HL-60/S4 treated with retinoic acid at 250 ng/mL for 4 days and 3 days (cell line): ENCODE measurements around the gene SLC4A4.

Experiments
- in situ Hi-C: fragments of 300-500 bp; cut with MboI; formaldehyde crosslinking; loops from 2 replicates; pipeline ENCODE4 v1.7.0; 2022; ENCODE audit warnings: low sequenced_read_pairs

SLC4A4 gene

GRCh38 chr4:71466775-71467174 is 128.0 kb downstream of the SLC4A4 start:
- in situ Hi-C loops: no loop called here

GRCh38 chr4:71468116-71468710 is 129.4 kb downstream of the SLC4A4 start:
- in situ Hi-C loops: no loop called here

- in situ Hi-C loops: no loop called here
Observed at GRCh38 chr4:71469541-71469940, 130.7 kb downstream of the SLC4A4 start.

- in situ Hi-C loops: no loop called here
Observed at GRCh38 chr4:71470524-71470923, 131.7 kb downstream of the SLC4A4 start.

- in situ Hi-C loops: no loop called here
Observed at GRCh38 chr4:71472946-71473345, 134.1 kb downstream of the SLC4A4 start.

- in situ Hi-C loops: no loop called here
Observed at GRCh38 chr4:71473541-71474240, 134.9 kb downstream of the SLC4A4 start.

- in situ Hi-C loops: no loop called here
Observed at GRCh38 chr4:71474731-71475130, 135.9 kb downstream of the SLC4A4 start.

GRCh38 chr4:71476240-71476639 is 137.4 kb downstream of the SLC4A4 start:
- in situ Hi-C loops: no loop called here

- in situ Hi-C loops: no loop called here
Observed at GRCh38 chr4:71486550-71487343, 147.9 kb downstream of the SLC4A4 start.

- in situ Hi-C loops: no loop called here
Observed at GRCh38 chr4:71487344-71487920, 148.6 kb downstream of the SLC4A4 start.

- in situ Hi-C loops: no loop called here
Observed at GRCh38 chr4:71494539-71494938, 155.7 kb downstream of the SLC4A4 start.

GRCh38 chr4:71495454-71495853 is 156.6 kb downstream of the SLC4A4 start:
- in situ Hi-C loops: no loop called here

- in situ Hi-C loops: no loop called here
Observed at GRCh38 chr4:71497078-71497477, 158.3 kb downstream of the SLC4A4 start.

GRCh38 chr4:71498002-71498401 is 159.2 kb downstream of the SLC4A4 start:
- in situ Hi-C loops: no loop called here

- in situ Hi-C loops: no loop called here
Observed at GRCh38 chr4:71498625-71499024, 159.8 kb downstream of the SLC4A4 start.

GRCh38 chr4:71501992-71502391 is 163.2 kb downstream of the SLC4A4 start:
- in situ Hi-C loops: no loop called here

GRCh38 chr4:71518283-71518989 is 179.6 kb downstream of the SLC4A4 start:
- in situ Hi-C loops: no loop called here

GRCh38 chr4:71520308-71520707 is 181.5 kb downstream of the SLC4A4 start:
- in situ Hi-C loops: no loop called here

- in situ Hi-C loops: no loop called here
Observed at GRCh38 chr4:71520850-71521249, 182.0 kb downstream of the SLC4A4 start.

GRCh38 chr4:71524756-71525155 is 185.9 kb downstream of the SLC4A4 start:
- in situ Hi-C loops: no loop called here
